ENCODE results near the gene TLE3.

- TF ChIP-seq POLR2AphosphoS5 (IDR thresholded peaks at IDR 0.05) (no peak), CTCF (IDR thresholded peaks at IDR 0.05) (no peak), POLR2A (IDR thresholded peaks at IDR 0.05) (no peak), EP300 (IDR thresholded peaks at IDR 0.05) (no peak)
Observed at GRCh38 chr15:70089692-70089971, 8.1 kb downstream of the TLE3 start.
